ENCODE data around the gene TMEM100.
"Not testable (repeated sequence)": the region's sequence is repeated elsewhere in the genome, so short reads cannot be mapped to it uniquely, and the experiment has no call there.

Gene TMEM100

GRCh38 chr17:55690105-55690508, 32.6 kb downstream of the TMEM100 start:
- no peak for DNase-seq (ENCODE audit: low read depth in 1 of 2, low spot score in 1 of 2)

DNA sequence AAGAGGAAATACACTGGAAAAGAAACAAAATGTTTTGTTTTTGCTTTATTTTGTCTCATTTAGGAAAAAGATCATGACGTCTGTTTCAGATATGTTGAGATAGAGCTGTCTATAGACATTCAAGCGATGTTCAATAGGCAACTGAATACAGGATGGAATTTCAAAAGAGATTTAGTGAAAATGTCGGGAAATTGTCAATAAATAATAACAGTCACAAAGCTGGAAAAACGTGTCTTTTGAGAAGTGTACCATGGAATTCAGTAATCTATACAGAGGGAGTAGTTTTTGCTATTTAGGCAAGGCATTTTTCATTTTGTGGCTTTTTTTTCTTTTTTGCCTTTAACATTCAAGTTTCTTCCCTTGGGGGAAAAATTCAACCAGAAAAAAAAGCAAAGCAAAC, 33.0 kb downstream of the TMEM100 start:
- DNase-seq (ENCODE audit: low read depth in 1 of 2, low spot score in 1 of 2) = no peak

GRCh38 chr17:55688057-55688456, 34.6 kb downstream of the TMEM100 start:
- DNase-seq (ENCODE audit: low read depth in 1 of 2, low spot score in 1 of 2) = no peak

GRCh38 chr17:55687037-55687436, 35.6 kb downstream of the TMEM100 start:
- DNase-seq (ENCODE audit: low read depth in 1 of 2, low spot score in 1 of 2) = no peak

DNA sequence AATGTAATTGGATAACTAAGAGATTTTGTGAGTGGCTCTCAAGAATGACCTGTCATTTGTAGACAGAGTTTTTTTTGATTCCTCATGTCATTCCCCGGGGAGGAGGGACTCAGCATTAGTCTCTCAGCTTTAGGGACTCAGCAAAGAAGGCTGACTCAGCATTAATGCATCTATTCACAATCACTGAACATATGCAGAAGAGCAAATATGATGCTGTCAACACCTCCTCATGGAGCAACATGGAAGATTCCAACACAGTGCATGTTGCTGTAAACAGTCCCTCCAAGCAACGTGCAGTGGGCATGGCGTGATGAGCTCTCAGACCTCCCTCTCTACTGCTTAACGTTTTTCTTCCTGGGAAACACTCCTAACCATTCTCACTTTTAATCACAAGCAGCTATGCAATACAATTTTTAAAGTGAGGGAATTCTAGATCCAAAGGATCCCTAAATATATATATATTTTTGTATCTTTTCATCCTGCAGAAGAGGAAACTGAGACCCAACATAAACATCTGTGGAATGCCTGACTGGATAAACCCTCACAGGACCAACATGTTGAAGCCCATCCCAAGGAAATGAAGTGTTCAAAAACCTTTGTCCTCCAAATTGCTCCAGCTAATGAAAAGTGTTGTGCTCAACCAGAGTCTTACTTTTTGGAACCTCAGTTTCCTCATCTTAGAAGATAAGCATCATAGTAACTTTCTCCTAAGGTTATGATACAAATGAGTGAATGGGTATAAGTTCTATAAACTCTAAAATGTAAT, 38.9 kb downstream of the TMEM100 start:
- no peak for DNase-seq (ENCODE audit: low read depth in 1 of 2, low spot score in 1 of 2)

GRCh38 chr17:55681342-55681700, 41.3 kb downstream of the TMEM100 start:
- DNase-seq (ENCODE audit: low read depth in 1 of 2, low spot score in 1 of 2) = no peak

GRCh38 chr17:55680686-55681341, 41.9 kb downstream of the TMEM100 start:
- DNase-seq (ENCODE audit: low read depth in 1 of 2, low spot score in 1 of 2) = no peak

- no peak for DNase-seq (ENCODE audit: low read depth in 1 of 2, low spot score in 1 of 2)
Observed at GRCh38 chr17:55677446-55677845, 45.2 kb downstream of the TMEM100 start.

- no peak for DNase-seq (ENCODE audit: low read depth in 1 of 2, low spot score in 1 of 2)
Observed at GRCh38 chr17:55676274-55676673, 46.4 kb downstream of the TMEM100 start.

GRCh38 chr17:55673743-55674506, 48.7 kb downstream of the TMEM100 start:
- no peak for DNase-seq (ENCODE audit: low read depth in 1 of 2, low spot score in 1 of 2)

- no peak for DNase-seq (ENCODE audit: low read depth in 1 of 2, low spot score in 1 of 2)
Observed at GRCh38 chr17:55672585-55673501, 49.8 kb downstream of the TMEM100 start.

DNA sequence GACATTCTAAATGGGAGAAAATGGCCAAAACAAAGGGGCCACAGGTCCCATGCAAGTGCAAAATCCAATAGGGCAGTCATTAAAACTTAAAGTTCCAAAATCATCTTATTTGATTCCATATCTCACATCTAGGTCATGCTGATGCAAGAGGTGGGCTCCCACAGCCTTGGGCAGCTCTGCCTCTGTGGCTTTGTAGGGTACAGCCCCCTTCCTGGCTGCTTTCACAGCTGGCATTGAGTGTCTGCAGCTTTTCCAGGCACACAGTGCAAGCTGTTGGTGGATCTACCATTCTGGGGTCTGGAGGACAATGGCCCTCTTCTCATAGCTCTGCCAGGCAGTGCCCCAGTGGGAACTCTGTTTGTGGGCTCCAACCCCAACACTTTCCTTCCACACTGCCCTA, 50.7 kb downstream of the TMEM100 start:
- DNase-seq (ENCODE audit: low read depth in 1 of 2, low spot score in 1 of 2) = not testable (repeated sequence)
